ENCODE measurements around the gene SLC25A1. TPM values are rescaled to one million over a fixed set of nuclear protein-coding genes. Genes with fewer than 3 reads are reported as not detected.
"Not testable (repeated sequence)": the region's sequence is repeated elsewhere in the genome, so short reads cannot be mapped to it uniquely, and the experiment has no call there.

Gene SLC25A1
- total RNA-seq, 1 experiment from 2014 or later = 34.5 TPM

GRCh38 chr22:19169002-19169946 is 9.3 kb downstream of the SLC25A1 start:
- no peaks in the 10 kb centered on the region for H3K36me3 ChIP-seq
- H3K27ac ChIP-seq = no peak overlapping the region
- peaks cover 5% of the 10 kb centered on the region; the same call in 1 of the 2 replicates for H3K27me3 ChIP-seq
- peaks cover 7% of the 10 kb centered on the region; the same call in 1 of the 2 replicates for H3K4me1 ChIP-seq
- no peak for DNase-seq
- peak overlapping the region; percentile 17; the same call in 1 of the 2 replicates for H3K4me3 ChIP-seq
- H3K9me3 ChIP-seq (replicated peaks) = no peaks in the 10 kb centered on the region

GRCh38 chr22:19168088-19168890 is 10.2 kb downstream of the SLC25A1 start:
- DNase-seq = no peak

GRCh38 chr22:19167106-19167869 is 11.2 kb downstream of the SLC25A1 start:
- Histone ChIP-seq H3K36me3 (no peaks in the 10 kb centered on the region), H3K27me3 (peaks cover 5% of the 10 kb centered on the region; the same call in 1 of the 2 replicates), H3K27ac (no peak overlapping the region), H3K9me3 (replicated peaks) (no peaks in the 10 kb centered on the region), H3K4me3 (no peak overlapping the region), H3K4me1 (no peaks in the 10 kb centered on the region; the same call in 1 of the 2 replicates)
- DNase-seq = no peak

More at GRCh38 chr22:19168088-19168890, 10.2 kb downstream of the SLC25A1 start:
- peaks cover 3% of the 10 kb centered on the region; the same call in 1 of the 2 replicates for H3K4me1 ChIP-seq
- no peaks in the 10 kb centered on the region for H3K36me3 ChIP-seq
- H3K4me3 ChIP-seq = no peak overlapping the region
- H3K9me3 ChIP-seq (replicated peaks) = no peaks in the 10 kb centered on the region
- H3K27ac ChIP-seq = no peak overlapping the region
- peaks cover 5% of the 10 kb centered on the region; the same call in 1 of the 2 replicates for H3K27me3 ChIP-seq

- H3K9me3 ChIP-seq (replicated peaks) = no peaks in the 10 kb centered on the region
- no peaks in the 10 kb centered on the region for H3K36me3 ChIP-seq
- H3K27ac ChIP-seq = no peak overlapping the region
- no peak overlapping the region for H3K4me3 ChIP-seq
- DNase-seq = no peak
- peaks cover 5% of the 10 kb centered on the region; the same call in 1 of the 2 replicates for H3K27me3 ChIP-seq
- no peaks in the 10 kb centered on the region; the same call in 1 of the 2 replicates for H3K4me1 ChIP-seq
Measured at GRCh38 chr22:19166421-19166820, 12.1 kb downstream of the SLC25A1 start.

GRCh38 chr22:19164425-19164824 is 14.1 kb downstream of the SLC25A1 start:
- H3K36me3 ChIP-seq = no peaks in the 10 kb centered on the region
- H3K4me1 ChIP-seq = no peaks in the 10 kb centered on the region
- no peak for DNase-seq
- no peak overlapping the region for H3K27ac ChIP-seq
- peaks cover 1% of the 10 kb centered on the region; the same call in 1 of the 2 replicates for H3K27me3 ChIP-seq
- H3K4me3 ChIP-seq = no peak overlapping the region
- H3K9me3 ChIP-seq (replicated peaks) = no peaks in the 10 kb centered on the region

- H3K4me3 ChIP-seq; H3K27me3 ChIP-seq; DNase-seq; H3K36me3 ChIP-seq; H3K4me1 ChIP-seq; H3K27ac ChIP-seq; H3K9me3 ChIP-seq (replicated peaks): not testable (repeated sequence)
Measured at GRCh38 chr22:19158649-19159048, 19.9 kb downstream of the SLC25A1 start.

GRCh38 chr22:19156109-19156508 is 22.4 kb downstream of the SLC25A1 start:
- H3K27ac ChIP-seq; H3K27me3 ChIP-seq; H3K36me3 ChIP-seq; DNase-seq; H3K4me3 ChIP-seq; H3K9me3 ChIP-seq (replicated peaks); H3K4me1 ChIP-seq: not testable (repeated sequence)

GRCh38 chr22:19152942-19153883 is 25.3 kb downstream of the SLC25A1 start:
- no peaks in the 10 kb centered on the region for H3K9me3 ChIP-seq (replicated peaks)
- H3K4me1 ChIP-seq = no peaks in the 10 kb centered on the region

GRCh38 chr22:19151329-19152191 is 27.0 kb downstream of the SLC25A1 start:
- Histone ChIP-seq H3K4me1 (no peaks in the 10 kb centered on the region), H3K36me3 (no peaks in the 10 kb centered on the region), H3K4me3 (no peak overlapping the region), H3K27ac (no peak overlapping the region), H3K27me3 (0 out of 2 replicates have a peak, but pooled peaks cover 3% of the 10 kb centered on the region), H3K9me3 (replicated peaks) (no peaks in the 10 kb centered on the region)
- no peak for DNase-seq

More at GRCh38 chr22:19152942-19153883, 25.3 kb downstream of the SLC25A1 start:
- Histone ChIP-seq H3K27ac (no peak overlapping the region), H3K4me3 (no peak overlapping the region), H3K27me3 (0 out of 2 replicates have a peak, but pooled peaks cover 3% of the 10 kb centered on the region), H3K36me3 (no peaks in the 10 kb centered on the region)
- no peak for DNase-seq

- 0 out of 2 replicates have a peak, but pooled peaks cover 3% of the 10 kb centered on the region for H3K27me3 ChIP-seq
Measured at GRCh38 chr22:19150482-19151328, 27.8 kb downstream of the SLC25A1 start.

GRCh38 chr22:19149991-19150390 is 28.5 kb downstream of the SLC25A1 start, which contains the start of gene GSC2:
Gene GSC2 (minus strand): TSS chr22:19150292. CDS start chr22:19150283, 9 bp downstream.
- Histone ChIP-seq H3K4me3 (no peak within 1 kb of the TSS), H3K27ac (no peak within 1 kb of the TSS), H3K4me1 (no peaks in the 10 kb centered on the region), H3K36me3 (no peaks in the 10 kb centered on the region), H3K27me3 (0 out of 2 replicates have a peak, but pooled peaks cover 3% of the 10 kb centered on the region), H3K9me3 (replicated peaks) (no peaks in the 10 kb centered on the region)
- DNase-seq = no peak

More at GRCh38 chr22:19150482-19151328, 27.8 kb downstream of the SLC25A1 start:
- Histone ChIP-seq H3K36me3 (no peaks in the 10 kb centered on the region), H3K4me3 (no peak overlapping the region), H3K27ac (no peak overlapping the region), H3K9me3 (replicated peaks) (no peaks in the 10 kb centered on the region), H3K4me1 (no peaks in the 10 kb centered on the region)
- no peak for DNase-seq
